ENCODE data around the gene SMR3B. TPM values are rescaled to one million over a fixed set of nuclear protein-coding genes. Genes with fewer than 3 reads are reported as not detected.

Gene SMR3B
- not detected for total RNA-seq

DNA sequence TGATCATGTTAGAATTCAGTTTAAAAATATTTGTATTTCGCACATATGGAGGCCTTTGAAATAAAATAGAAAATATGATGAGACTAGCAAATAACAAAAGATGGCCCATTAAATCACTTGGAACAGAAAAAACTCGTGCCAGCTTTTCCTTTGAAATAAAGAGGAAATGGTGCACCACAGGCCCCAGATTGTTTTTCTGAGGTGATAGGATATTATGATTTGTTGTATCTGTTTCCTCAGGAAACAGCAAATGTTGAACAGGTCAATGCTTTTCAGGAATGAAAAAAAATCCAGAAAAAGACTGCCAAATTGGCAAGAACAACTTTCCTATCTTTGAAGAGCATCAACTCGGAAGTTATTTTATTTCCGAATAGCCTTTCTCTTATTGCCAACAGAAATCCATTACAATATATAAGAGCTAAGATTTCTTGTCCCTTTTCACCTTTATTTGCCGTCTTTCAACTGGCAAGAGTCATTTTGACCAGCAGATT, at the start of gene SMR3B:
Gene SMR3B (plus strand): TSS at position 441 of the 491 bp plus-strand sequence. CDS start 1,380 bp downstream, outside the sequence.
- Histone ChIP-seq H3K9me3 (no peaks in the 10 kb centered on the region), H3K4me1 (no peaks in the 10 kb centered on the region), H3K27ac (no peak within 1 kb of the TSS), H3K36me3 (no peaks in the 10 kb centered on the region), H3K4me3 (no peak within 1 kb of the TSS), H3K27me3 (no peaks in the 10 kb centered on the region)
- DNase-seq (ENCODE audit: low spot score) = no peak
- no peak for TF ChIP-seq CTCF (IDR thresholded peaks at IDR 0.05)

GRCh38 chr4:70334681-70335080, 48.2 kb upstream of the SMR3B start, which contains the start of gene CABS1:
Gene CABS1, plus strand, starts transcription at chr4:70334981. Its CDS starts 59 bp downstream, at chr4:70335040.
- DNase-seq (ENCODE audit: low spot score) = no peak
- H3K27ac ChIP-seq = no peak within 1 kb of the TSS
- H3K4me3 ChIP-seq = no peak within 1 kb of the TSS
- H3K4me1 ChIP-seq = no peaks in the 10 kb centered on the region
- H3K27me3 ChIP-seq = no peaks in the 10 kb centered on the region
- H3K36me3 ChIP-seq = no peaks in the 10 kb centered on the region
- H3K9me3 ChIP-seq = no peaks in the 10 kb centered on the region
- no peak for TF ChIP-seq CTCF (IDR thresholded peaks at IDR 0.05)

GRCh38 chr4:70336043-70336442, 46.9 kb upstream of the SMR3B start:
- TF ChIP-seq CTCF (IDR thresholded peaks at IDR 0.05) = no peak
- H3K27ac ChIP-seq = no peak overlapping the region

DNA sequence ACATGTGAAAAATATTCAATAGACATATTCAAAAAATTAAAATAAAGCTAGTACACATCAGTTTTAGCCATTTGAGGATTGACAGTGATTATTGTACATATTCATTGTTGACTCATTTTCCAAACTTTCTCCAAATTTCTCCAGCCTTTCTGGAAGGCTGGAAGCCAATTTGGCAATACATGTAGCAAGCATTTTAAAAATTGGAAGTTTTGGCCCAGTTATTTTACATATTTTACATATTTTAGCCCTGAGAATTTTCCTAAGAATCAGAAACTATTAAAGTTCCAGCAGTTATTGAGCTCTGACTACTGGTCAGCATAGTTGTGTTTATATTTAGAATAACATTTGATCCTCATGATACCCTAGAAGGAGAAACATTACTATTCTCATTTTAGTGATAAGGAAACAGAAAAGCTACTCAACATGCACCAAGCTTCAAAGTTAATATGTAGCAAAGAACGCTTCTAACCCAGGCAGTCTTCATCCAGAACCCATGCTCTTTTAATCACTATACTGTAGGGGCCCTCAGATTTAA, 45.0 kb upstream of the SMR3B start:
- Histone ChIP-seq H3K4me1 (no peaks in the 10 kb centered on the region), H3K9me3 (no peaks in the 10 kb centered on the region), H3K27ac (no peak overlapping the region), H3K27me3 (no peaks in the 10 kb centered on the region), H3K36me3 (no peaks in the 10 kb centered on the region), H3K4me3 (no peak overlapping the region)
- no peak for TF ChIP-seq CTCF (IDR thresholded peaks at IDR 0.05)
- DNase-seq (ENCODE audit: low spot score) = no peak

More at GRCh38 chr4:70336043-70336442, 46.9 kb upstream of the SMR3B start:
- H3K4me3 ChIP-seq = no peak overlapping the region
- H3K4me1 ChIP-seq = no peaks in the 10 kb centered on the region
- no peaks in the 10 kb centered on the region for H3K9me3 ChIP-seq
- no peaks in the 10 kb centered on the region for H3K27me3 ChIP-seq
- no peaks in the 10 kb centered on the region for H3K36me3 ChIP-seq
- no peak for DNase-seq (ENCODE audit: low spot score)

DNA sequence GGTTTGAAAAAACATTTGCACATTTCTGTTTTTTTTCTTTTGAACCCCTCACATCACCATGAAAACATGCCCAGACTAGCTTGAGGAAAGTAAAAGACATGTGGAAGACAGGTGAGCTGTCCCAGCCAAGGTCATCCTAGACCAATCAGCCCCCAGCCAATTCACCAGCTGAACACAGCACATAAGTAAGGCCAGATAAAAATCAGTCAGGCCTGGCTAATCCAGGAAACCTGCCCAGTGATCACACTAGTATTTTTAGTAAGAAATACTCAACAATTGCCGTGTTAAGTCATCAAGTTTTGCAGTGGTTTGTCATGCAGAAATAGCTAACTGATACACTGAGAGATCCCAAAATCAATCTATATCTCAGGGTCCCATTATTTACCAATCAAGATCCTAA, 26.7 kb upstream of the SMR3B start:
- Histone ChIP-seq H3K36me3 (no peaks in the 10 kb centered on the region), H3K27ac (no peak overlapping the region), H3K9me3 (no peaks in the 10 kb centered on the region), H3K27me3 (no peaks in the 10 kb centered on the region), H3K4me1 (no peaks in the 10 kb centered on the region), H3K4me3 (no peak overlapping the region)
- TF ChIP-seq CTCF (IDR thresholded peaks at IDR 0.05) = no peak
- no peak for DNase-seq (ENCODE audit: low spot score)

Data from right atrium auricular region (tissue), 2 donors.